22Rv1 (cell line): ENCODE measurements around the gene PPDPF.

Experiments
- H3K27ac ChIP-seq: fragments of 450-650 bp; 2 replicates; pipeline ENCODE4 v1.5.1; 2017
- CTCF ChIP-seq: fragments of 450-650 bp; IDR thresholded peaks from 2 replicates; pipeline ENCODE4 v1.5.1; 2017; ENCODE audit warnings: mild to moderate bottlenecking
- ZFX ChIP-seq: fragments of 450-650 bp; IDR thresholded peaks from 2 replicates; pipeline ENCODE4 v1.6.1; 2017; ENCODE audit warnings: antibody characterized with exemption, borderline replicate concordance

PPDPF gene

GRCh38 chr20:63529180-63529860 lies 8.8 kb downstream of the PPDPF start:
- TF ChIP-seq ZFX (no peak), CTCF (no peak)
- H3K27ac ChIP-seq: no peak overlapping the region

- H3K27ac ChIP-seq: no peak overlapping the region
- TF ChIP-seq ZFX (no peak), CTCF (no peak)
Observed at GRCh38 chr20:63529861-63530787, 9.6 kb downstream of the PPDPF start.

GRCh38 chr20:63530788-63531160 lies 10.2 kb downstream of the PPDPF start:
- H3K27ac ChIP-seq: no peak overlapping the region
- TF ChIP-seq ZFX (no peak), CTCF (no peak)

- H3K27ac ChIP-seq: no peak overlapping the region
- TF ChIP-seq ZFX: no peak
- no peak for TF ChIP-seq CTCF
Observed at GRCh38 chr20:63531686-63532448, 11.3 kb downstream of the PPDPF start.

- TF ChIP-seq CTCF: no peak
- no peak for TF ChIP-seq ZFX
- no peak overlapping the region for H3K27ac ChIP-seq
Observed at GRCh38 chr20:63532449-63532971, 11.9 kb downstream of the PPDPF start.

GRCh38 chr20:63533388-63533787 lies 12.8 kb downstream of the PPDPF start:
- no peak for TF ChIP-seq CTCF
- no peak for TF ChIP-seq ZFX
- H3K27ac ChIP-seq: no peak overlapping the region
